Measurements from ENCODE around the gene BLNK. TPM values are rescaled to one million over a fixed set of nuclear protein-coding genes. Genes with fewer than 3 reads are reported as not detected.

BLNK gene
- total RNA-seq, 1 donor, result 0.36 TPM

DNA sequence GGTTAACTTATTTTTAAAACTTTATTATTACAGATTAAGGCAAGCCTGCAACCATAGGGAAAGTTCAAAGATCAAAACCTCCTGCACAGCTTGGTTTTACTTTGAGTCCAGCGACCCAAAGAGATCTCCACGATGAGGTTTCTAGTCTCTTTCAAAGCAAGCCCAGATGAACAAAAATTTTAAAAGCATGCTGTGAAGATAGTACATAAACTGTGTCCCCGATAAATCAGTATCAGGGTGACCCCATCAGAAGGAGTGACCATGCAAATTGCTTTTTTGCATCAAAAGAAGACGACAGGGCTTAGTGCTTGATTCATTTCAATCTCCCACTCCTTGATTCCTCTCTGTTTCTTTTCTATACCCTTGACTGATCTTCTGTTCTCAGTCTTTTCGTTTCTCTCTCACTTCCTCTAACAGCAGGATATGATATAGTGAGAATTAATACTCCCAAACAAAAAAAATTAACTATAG is 16.8 kb upstream of the BLNK start:
- Histone ChIP-seq H3K9me3 (ENCODE audit: low read depth, low read length) (no peaks in the 10 kb centered on the region), H2AFZ (ENCODE audit: low read length) (no peak overlapping the region), H3K27ac (ENCODE audit: low read depth, low read length) (no peak overlapping the region), H3K36me3 (ENCODE audit: insufficient read depth, low read length) (no peaks in the 10 kb centered on the region), H4K20me1 (ENCODE audit: insufficient read depth, low read length) (no peaks in the 10 kb centered on the region), H3K4me2 (ENCODE audit: insufficient read depth, low read length) (no peak overlapping the region), H3K4me1 (ENCODE audit: insufficient read depth, low read length) (no peaks in the 10 kb centered on the region), H3K4me3 (ENCODE audit: insufficient read depth, low read length) (no peak overlapping the region), H3K79me2 (ENCODE audit: insufficient read depth, low read length) (no peaks in the 10 kb centered on the region), H3K27me3 (ENCODE audit: insufficient read depth, low read length) (no peaks in the 10 kb centered on the region)
- TF ChIP-seq, protein P1, sequence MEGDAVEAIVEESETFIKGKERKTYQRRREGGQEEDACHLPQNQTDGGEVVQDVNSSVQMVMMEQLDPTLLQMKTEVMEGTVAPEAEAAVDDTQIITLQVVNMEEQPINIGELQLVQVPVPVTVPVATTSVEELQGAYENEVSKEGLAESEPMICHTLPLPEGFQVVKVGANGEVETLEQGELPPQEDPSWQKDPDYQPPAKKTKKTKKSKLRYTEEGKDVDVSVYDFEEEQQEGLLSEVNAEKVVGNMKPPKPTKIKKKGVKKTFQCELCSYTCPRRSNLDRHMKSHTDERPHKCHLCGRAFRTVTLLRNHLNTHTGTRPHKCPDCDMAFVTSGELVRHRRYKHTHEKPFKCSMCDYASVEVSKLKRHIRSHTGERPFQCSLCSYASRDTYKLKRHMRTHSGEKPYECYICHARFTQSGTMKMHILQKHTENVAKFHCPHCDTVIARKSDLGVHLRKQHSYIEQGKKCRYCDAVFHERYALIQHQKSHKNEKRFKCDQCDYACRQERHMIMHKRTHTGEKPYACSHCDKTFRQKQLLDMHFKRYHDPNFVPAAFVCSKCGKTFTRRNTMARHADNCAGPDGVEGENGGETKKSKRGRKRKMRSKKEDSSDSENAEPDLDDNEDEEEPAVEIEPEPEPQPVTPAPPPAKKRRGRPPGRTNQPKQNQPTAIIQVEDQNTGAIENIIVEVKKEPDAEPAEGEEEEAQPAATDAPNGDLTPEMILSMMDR (IDR thresholded peaks at IDR 0.05; ENCODE audit: extremely low read depth, low read depth, low read length), result no peak
- DNase-seq (ENCODE audit: insufficient read length, low spot score, missing footprints), result no peak

DNA sequence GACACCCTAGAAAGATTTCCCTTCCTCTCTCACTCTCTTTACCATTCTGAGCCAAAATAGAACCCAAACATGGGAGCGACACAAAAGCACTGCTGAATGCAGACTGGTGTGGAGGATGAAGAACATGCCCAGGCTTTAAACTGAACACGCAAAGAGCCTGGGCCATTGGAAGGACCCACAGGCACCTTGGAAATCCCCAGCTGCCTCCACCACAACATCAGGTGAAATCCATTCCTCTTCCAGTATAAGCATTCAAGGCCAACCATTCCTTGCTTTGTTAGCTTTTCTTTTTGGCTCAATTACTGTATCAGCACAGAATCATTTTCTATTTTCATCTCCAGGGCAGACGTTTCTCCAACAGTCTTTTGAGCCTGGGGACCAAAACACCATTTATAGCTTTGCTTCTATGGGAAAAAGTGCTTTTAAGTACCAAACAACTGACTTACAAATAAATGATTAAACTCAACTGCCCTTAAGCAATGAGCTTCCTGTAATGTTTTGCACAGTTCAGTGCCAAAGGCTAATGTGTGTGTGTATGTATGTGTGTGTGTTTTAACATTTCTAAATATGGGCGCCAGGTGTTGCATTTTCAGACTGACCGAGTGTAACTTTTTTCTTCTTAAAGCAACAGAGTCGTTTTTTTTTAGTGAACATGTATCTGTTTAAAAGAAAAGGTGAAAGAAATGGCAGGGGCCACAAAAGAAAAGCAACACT is 16.2 kb upstream of the BLNK start:
- TF ChIP-seq, protein P1 (IDR thresholded peaks at IDR 0.05; ENCODE audit: extremely low read depth, low read depth, low read length), result no peak
- H3K4me2 ChIP-seq (ENCODE audit: insufficient read depth, low read length), result no peak overlapping the region
- no peaks in the 10 kb centered on the region for H3K9me3 ChIP-seq (ENCODE audit: low read depth, low read length)
- H3K27me3 ChIP-seq (ENCODE audit: insufficient read depth, low read length), result no peaks in the 10 kb centered on the region
- no peaks in the 10 kb centered on the region for H4K20me1 ChIP-seq (ENCODE audit: insufficient read depth, low read length)
- no peak overlapping the region for H2AFZ ChIP-seq (ENCODE audit: low read length)
- H3K36me3 ChIP-seq (ENCODE audit: insufficient read depth, low read length), result no peaks in the 10 kb centered on the region
- no peak overlapping the region for H3K27ac ChIP-seq (ENCODE audit: low read depth, low read length)
- H3K4me1 ChIP-seq (ENCODE audit: insufficient read depth, low read length), result no peaks in the 10 kb centered on the region
- no peak for DNase-seq (ENCODE audit: insufficient read length, low spot score, missing footprints)
- no peak overlapping the region for H3K4me3 ChIP-seq (ENCODE audit: insufficient read depth, low read length)
- H3K79me2 ChIP-seq (ENCODE audit: insufficient read depth, low read length), result no peaks in the 10 kb centered on the region

DNA sequence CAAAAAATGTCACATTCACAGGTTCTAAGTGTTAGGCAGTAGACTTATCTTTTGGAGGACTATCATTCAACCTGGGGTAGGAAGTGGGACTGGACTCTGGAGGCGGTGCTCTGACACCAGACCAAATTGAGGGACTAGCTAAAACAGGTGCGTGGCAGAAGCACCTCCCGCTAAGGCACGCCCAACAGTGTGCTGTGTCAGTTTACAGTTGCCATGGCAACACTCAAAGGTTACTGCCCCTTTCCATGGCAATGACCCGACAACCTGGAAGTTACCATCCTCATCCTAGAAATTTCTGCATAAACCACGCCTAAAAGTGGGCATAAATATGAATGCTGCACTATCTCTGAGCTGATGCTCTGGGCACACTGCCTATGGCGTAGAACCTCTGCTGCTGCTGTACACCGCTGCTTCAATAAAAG is 14.0 kb upstream of the BLNK start:
- H3K4me2 ChIP-seq (ENCODE audit: insufficient read depth, low read length), result no peak overlapping the region
- H3K27ac ChIP-seq (ENCODE audit: low read depth, low read length), result no peak overlapping the region
- no peak for DNase-seq (ENCODE audit: insufficient read length, low spot score, missing footprints)
- no peaks in the 10 kb centered on the region for H3K9me3 ChIP-seq (ENCODE audit: low read depth, low read length)
- H3K27me3 ChIP-seq (ENCODE audit: insufficient read depth, low read length), result no peaks in the 10 kb centered on the region
- TF ChIP-seq, protein P1 (IDR thresholded peaks at IDR 0.05; ENCODE audit: extremely low read depth, low read depth, low read length), result no peak
- H3K36me3 ChIP-seq (ENCODE audit: insufficient read depth, low read length), result no peaks in the 10 kb centered on the region
- no peak overlapping the region for H2AFZ ChIP-seq (ENCODE audit: low read length)
- H3K4me1 ChIP-seq (ENCODE audit: insufficient read depth, low read length), result no peaks in the 10 kb centered on the region
- no peak overlapping the region for H3K4me3 ChIP-seq (ENCODE audit: insufficient read depth, low read length)
- no peaks in the 10 kb centered on the region for H3K79me2 ChIP-seq (ENCODE audit: insufficient read depth, low read length)
- H4K20me1 ChIP-seq (ENCODE audit: insufficient read depth, low read length), result no peaks in the 10 kb centered on the region

DNA sequence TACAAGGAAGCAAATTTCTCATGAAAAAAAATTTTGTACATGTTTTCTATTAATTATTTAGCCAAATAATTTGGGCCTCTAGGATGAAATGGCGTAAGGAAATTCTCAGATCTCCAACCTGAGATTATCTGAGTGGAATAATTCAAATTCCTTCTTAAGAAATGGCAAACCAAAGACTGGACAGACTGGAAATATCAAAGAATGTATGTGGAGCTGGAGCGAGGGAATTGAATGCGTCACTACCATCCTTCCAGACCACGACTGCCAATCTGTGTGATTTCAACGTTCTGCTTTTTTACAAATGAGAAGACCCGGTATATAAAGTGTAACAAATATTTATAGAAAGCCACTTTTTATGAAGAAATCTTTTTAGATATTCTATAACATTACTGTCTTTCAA is 12.4 kb upstream of the BLNK start:
- no peaks in the 10 kb centered on the region for H3K36me3 ChIP-seq (ENCODE audit: insufficient read depth, low read length)
- TF ChIP-seq, protein P1 (IDR thresholded peaks at IDR 0.05; ENCODE audit: extremely low read depth, low read depth, low read length), result no peak
- H3K4me3 ChIP-seq (ENCODE audit: insufficient read depth, low read length), result no peak overlapping the region
- no peaks in the 10 kb centered on the region for H3K27me3 ChIP-seq (ENCODE audit: insufficient read depth, low read length)
- no peaks in the 10 kb centered on the region for H3K4me1 ChIP-seq (ENCODE audit: insufficient read depth, low read length)
- no peaks in the 10 kb centered on the region for H4K20me1 ChIP-seq (ENCODE audit: insufficient read depth, low read length)
- H3K4me2 ChIP-seq (ENCODE audit: insufficient read depth, low read length), result no peak overlapping the region
- no peaks in the 10 kb centered on the region for H3K79me2 ChIP-seq (ENCODE audit: insufficient read depth, low read length)
- no peak overlapping the region for H2AFZ ChIP-seq (ENCODE audit: low read length)
- no peak for DNase-seq (ENCODE audit: insufficient read length, low spot score, missing footprints)
- H3K9me3 ChIP-seq (ENCODE audit: low read depth, low read length), result no peaks in the 10 kb centered on the region
- no peak overlapping the region for H3K27ac ChIP-seq (ENCODE audit: low read depth, low read length)

All from osteoblast (primary cell).